ENCODE measurements around the gene CD2.

The CD2 gene

GRCh38 chr1:116725798-116726197 is 28.4 kb upstream of the CD2 start:
- no peak overlapping the region for H3K4me3 ChIP-seq (ENCODE audit: low read depth, low read length)
- TF ChIP-seq CTCF (IDR thresholded peaks at IDR 0.05; ENCODE audit: low read depth, low read length) (no peak), MAX (IDR thresholded peaks at IDR 0.05; ENCODE audit: low read depth, low read length) (no peak), MYC (IDR thresholded peaks at IDR 0.05; ENCODE audit: low read depth, low read length) (no peak), POLR2A (IDR thresholded peaks at IDR 0.05; ENCODE audit: extremely low read depth, insufficient read length) (no peak)
- DNase-seq (ENCODE audit: low read depth) = no peak

- no peak overlapping the region for H3K4me3 ChIP-seq (ENCODE audit: low read depth, low read length)
- DNase-seq (ENCODE audit: low read depth) = no peak
- TF ChIP-seq CTCF (IDR thresholded peaks at IDR 0.05; ENCODE audit: low read depth, low read length) (no peak), MYC (IDR thresholded peaks at IDR 0.05; ENCODE audit: low read depth, low read length) (no peak), MAX (IDR thresholded peaks at IDR 0.05; ENCODE audit: low read depth, low read length) (no peak), POLR2A (IDR thresholded peaks at IDR 0.05; ENCODE audit: extremely low read depth, insufficient read length) (no peak)
These were observed 27.1 kb upstream of the CD2 start for GRCh38 chr1:116726872-116727820.

- DNase-seq (ENCODE audit: low read depth) = no peak
- TF ChIP-seq MYC (IDR thresholded peaks at IDR 0.05; ENCODE audit: low read depth, low read length) (no peak), CTCF (IDR thresholded peaks at IDR 0.05; ENCODE audit: low read depth, low read length) (no peak), MAX (IDR thresholded peaks at IDR 0.05; ENCODE audit: low read depth, low read length) (no peak), POLR2A (IDR thresholded peaks at IDR 0.05; ENCODE audit: extremely low read depth, insufficient read length) (no peak)
- H3K4me3 ChIP-seq (ENCODE audit: low read depth, low read length) = no peak overlapping the region
These were observed 22.8 kb upstream of the CD2 start for GRCh38 chr1:116731439-116731838.

- no peak for DNase-seq (ENCODE audit: low read depth)
- no peak for TF ChIP-seq POLR2A (IDR thresholded peaks at IDR 0.05; ENCODE audit: extremely low read depth, insufficient read length)
- TF ChIP-seq MYC (IDR thresholded peaks at IDR 0.05; ENCODE audit: low read depth, low read length) = no peak
- TF ChIP-seq MAX (IDR thresholded peaks at IDR 0.05; ENCODE audit: low read depth, low read length) = no peak
- no peak for TF ChIP-seq CTCF (IDR thresholded peaks at IDR 0.05; ENCODE audit: low read depth, low read length)
- no peak overlapping the region for H3K4me3 ChIP-seq (ENCODE audit: low read depth, low read length)
These were observed 21.5 kb upstream of the CD2 start for GRCh38 chr1:116732726-116733125.

- peak; percentile 64 for DNase-seq (ENCODE audit: low read depth)
- no peak for TF ChIP-seq CTCF (IDR thresholded peaks at IDR 0.05; ENCODE audit: low read depth, low read length)
- no peak for TF ChIP-seq MAX (IDR thresholded peaks at IDR 0.05; ENCODE audit: low read depth, low read length)
- TF ChIP-seq MYC (IDR thresholded peaks at IDR 0.05; ENCODE audit: low read depth, low read length) = no peak
- TF ChIP-seq POLR2A (IDR thresholded peaks at IDR 0.05; ENCODE audit: extremely low read depth, insufficient read length) = no peak
- no peak overlapping the region for H3K4me3 ChIP-seq (ENCODE audit: low read depth, low read length)
These were observed 20.5 kb upstream of the CD2 start for GRCh38 chr1:116733476-116734365.

All from NB4 (cell line).